ENCODE measurements around the gene PTGR1. TPM values are rescaled to one million over a fixed set of nuclear protein-coding genes. Genes with fewer than 3 reads are reported as not detected.
A peak's percentile ranks its signal among the peaks of the same experiment; 100 is the strongest.

The PTGR1 gene
- total RNA-seq, result 10 to 100 TPM; 30.0 to 87.1 (median 68.2) TPM

- peak; percentile 44 to 55 (median 51) for TF ChIP-seq POLR2AphosphoS5 (IDR thresholded peaks at IDR 0.05)
- TF ChIP-seq POLR2A (IDR thresholded peaks at IDR 0.05), result no peak
- no peaks in the 10 kb centered on the region for H3K9me3 ChIP-seq
- no peaks in the 10 kb centered on the region for H3K36me3 ChIP-seq
- no peaks in the 10 kb centered on the region for H3K4me1 ChIP-seq
- peak; percentile 78 to 80 for DNase-seq (ENCODE audit: low spot score in 2 of 2)
- peak within 1 kb of the TSS; percentile 72 to 90 (median 82) for H3K4me3 ChIP-seq
- peak within 1 kb of the TSS; percentile 87 to 94 for H3K27ac ChIP-seq
- H3K27me3 ChIP-seq, result no peaks in the 10 kb centered on the region
- intact Hi-C loops (cut with DNase I; ENCODE audit: low total_unique reads), result no loop called here
Measured at GRCh38 chr9:111599092-111599954, at the start of gene PTGR1. TSS of gene PTGR1 (minus strand) at chr9:111599647. CDS start at chr9:111597422, 2,225 bp downstream.

GRCh38 chr9:111649016-111649415 lies 49.6 kb upstream of the PTGR1 start:
- H3K4me1 ChIP-seq, result no peaks in the 10 kb centered on the region
- H3K36me3 ChIP-seq, result peaks cover 5% of the 10 kb centered on the region
- no peak for TF ChIP-seq CTCF (IDR thresholded peaks at IDR 0.05)
- TF ChIP-seq POLR2AphosphoS5 (IDR thresholded peaks at IDR 0.05), result no peak
- TF ChIP-seq POLR2A (IDR thresholded peaks at IDR 0.05), result no peak
- H3K27me3 ChIP-seq, result no peaks in the 10 kb centered on the region
- intact Hi-C loops (cut with DNase I; ENCODE audit: low total_unique reads), result no loop called here
- no peaks in the 10 kb centered on the region for H3K9me3 ChIP-seq
- H3K27ac ChIP-seq, result no peak overlapping the region
- no peak overlapping the region for H3K4me3 ChIP-seq
- no peak for DNase-seq (ENCODE audit: low spot score in 2 of 2)

GRCh38 chr9:111648066-111648465 lies 48.6 kb upstream of the PTGR1 start:
- no peak for DNase-seq (ENCODE audit: low spot score in 2 of 2)
- intact Hi-C loops (cut with DNase I; ENCODE audit: low total_unique reads), result no loop called here
- peak overlapping the region in 1 of 2 donors; percentile 72 for H3K27ac ChIP-seq
- no peaks in the 10 kb centered on the region for H3K36me3 ChIP-seq
- no peak overlapping the region for H3K4me3 ChIP-seq
- TF ChIP-seq POLR2A (IDR thresholded peaks at IDR 0.05) (no peak), POLR2AphosphoS5 (IDR thresholded peaks at IDR 0.05) (no peak), CTCF (IDR thresholded peaks at IDR 0.05) (no peak)
- no peaks in the 10 kb centered on the region for H3K27me3 ChIP-seq
- H3K4me1 ChIP-seq, result no peaks in the 10 kb centered on the region
- H3K9me3 ChIP-seq, result no peaks in the 10 kb centered on the region

- no peaks in the 10 kb centered on the region for H3K36me3 ChIP-seq
- intact Hi-C loops (cut with DNase I; ENCODE audit: low total_unique reads), result no loop called here
- TF ChIP-seq POLR2A (IDR thresholded peaks at IDR 0.05) (no peak), CTCF (IDR thresholded peaks at IDR 0.05) (no peak)
Measured at GRCh38 chr9:111646417-111646816, 47.0 kb upstream of the PTGR1 start.

GRCh38 chr9:111645806-111646205 lies 46.4 kb upstream of the PTGR1 start:
- intact Hi-C loops (cut with DNase I; ENCODE audit: low total_unique reads), result no loop called here
- DNase-seq (ENCODE audit: low spot score in 2 of 2), result no peak
- H3K27ac ChIP-seq, result no peak overlapping the region
- no peak overlapping the region for H3K4me3 ChIP-seq
- TF ChIP-seq POLR2AphosphoS5 (IDR thresholded peaks at IDR 0.05) (no peak), CTCF (IDR thresholded peaks at IDR 0.05) (no peak), POLR2A (IDR thresholded peaks at IDR 0.05) (no peak)
- no peaks in the 10 kb centered on the region for H3K36me3 ChIP-seq
- no peaks in the 10 kb centered on the region for H3K4me1 ChIP-seq
- no peaks in the 10 kb centered on the region for H3K27me3 ChIP-seq
- H3K9me3 ChIP-seq, result no peaks in the 10 kb centered on the region

More at GRCh38 chr9:111646417-111646816, 47.0 kb upstream of the PTGR1 start:
- no peak overlapping the region for H3K4me3 ChIP-seq
- DNase-seq (ENCODE audit: low spot score in 2 of 2), result no peak
- no peaks in the 10 kb centered on the region for H3K27me3 ChIP-seq
- no peak overlapping the region for H3K27ac ChIP-seq
- no peaks in the 10 kb centered on the region for H3K9me3 ChIP-seq
- no peaks in the 10 kb centered on the region for H3K4me1 ChIP-seq

All from breast epithelium (tissue), 4 donors.